GM20431 (cell line): Measurements from ENCODE around the gene NUDT1.

ENCODE experiments used
- in situ Hi-C: fragments of 300-500 bp; cut with MseI, MboI; formaldehyde crosslinking; loops from one replicate; pipeline ENCODE4 v1.15.0; 2020; ENCODE audit warnings: low sequenced_read_pairs; ENCODE audit not compliant: unreplicated experiment

NUDT1 gene

DNA sequence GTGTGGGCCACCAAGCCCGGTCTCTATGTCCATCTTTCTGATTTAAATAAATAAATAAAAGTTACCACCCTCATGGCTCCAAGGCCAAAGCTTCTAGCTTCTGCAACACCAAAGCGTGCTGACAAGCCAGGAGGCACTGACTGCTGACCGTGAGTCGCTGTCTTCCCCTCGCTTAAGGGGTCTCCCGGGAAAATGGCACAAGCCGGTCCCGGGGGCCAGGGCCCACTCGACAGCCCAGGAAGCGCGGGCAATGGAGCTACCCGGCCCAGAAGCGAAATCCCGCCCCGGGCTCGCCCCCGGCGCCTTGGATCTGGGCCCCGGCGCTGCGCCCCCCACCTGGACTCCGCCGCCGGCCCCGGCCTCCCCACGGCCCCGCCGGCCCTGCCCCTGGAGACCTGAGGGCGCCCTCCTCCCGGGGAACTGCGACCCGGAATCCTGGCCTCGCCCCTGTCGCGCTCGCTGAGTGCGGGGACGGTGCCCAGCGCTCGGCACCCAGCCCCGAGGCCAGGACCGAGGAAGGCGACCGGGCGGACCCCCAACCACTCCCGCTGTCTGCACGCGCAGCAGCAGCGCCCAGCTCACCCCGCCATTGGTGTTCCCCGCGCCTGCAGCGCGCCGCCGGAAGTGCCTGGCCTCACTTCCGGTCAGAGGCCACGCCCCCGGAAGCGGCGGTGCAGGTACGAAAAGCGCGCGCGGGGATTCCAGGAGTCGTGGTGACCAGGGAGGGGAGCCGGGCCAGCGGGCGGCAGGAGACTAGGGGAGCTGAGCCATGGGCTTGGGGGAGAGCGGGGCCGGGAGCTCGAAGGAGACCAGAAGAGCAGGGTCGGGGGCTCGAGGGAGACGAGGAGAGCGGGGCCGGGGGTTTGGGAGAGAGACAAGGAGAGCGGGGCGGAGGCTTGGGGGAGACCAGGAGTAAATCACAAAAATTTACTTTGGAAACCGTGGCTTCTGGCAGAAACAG is at the start of gene NUDT1, which contains the start of gene MRM2:
NUDT1 (plus strand) TSS at position 647 of the 961 bp plus-strand sequence. CDS start 2,349 bp downstream, outside the sequence.
MRM2 (minus strand) TSS at position 626 of the 961 bp plus-strand sequence; CDS start at position 590, 36 bp downstream.
- in situ Hi-C loops: loop anchor here (10.0 kb wide), 1 partner anchor 103 kb away; no protein-coding TSS in a partner anchor

- in situ Hi-C loops: no loop called here
Observed at GRCh38 chr7:2192831-2193534, 49.0 kb upstream of the NUDT1 start.

DNA sequence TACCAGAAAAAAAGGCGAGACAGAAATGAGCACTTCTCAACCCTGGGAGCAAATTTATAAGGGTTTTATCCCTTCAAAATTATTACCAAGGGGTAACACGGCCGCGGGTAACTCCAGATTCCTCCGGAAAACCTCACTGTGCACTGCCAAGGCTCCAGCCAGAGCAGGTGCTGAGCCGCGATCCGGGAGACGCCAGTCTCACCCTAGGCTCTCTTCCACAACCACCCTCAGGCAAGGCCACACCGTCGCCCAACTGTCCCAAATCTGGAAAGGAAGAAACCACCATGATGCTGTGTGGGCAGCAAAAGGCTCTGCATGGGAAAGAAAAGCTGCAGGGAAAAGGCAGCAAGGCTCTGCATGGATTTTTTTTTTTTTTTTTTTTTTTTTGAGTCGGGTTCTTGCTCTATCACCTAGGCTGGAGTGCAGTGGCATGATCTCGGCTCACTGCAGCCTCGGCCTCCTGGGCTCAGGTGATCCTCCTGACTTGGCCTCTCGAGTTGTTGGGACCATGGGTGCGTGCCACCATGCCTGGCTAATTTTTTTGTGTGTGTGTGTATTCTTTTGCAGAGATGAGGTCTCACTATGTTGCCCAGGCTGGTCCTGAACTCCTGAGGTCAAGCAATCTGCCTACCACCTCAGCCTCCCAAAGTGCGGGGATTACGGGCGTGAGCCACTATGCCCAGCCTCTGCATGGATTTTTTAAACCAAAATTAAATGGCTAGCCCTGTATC is 48.3 kb upstream of the NUDT1 start:
- in situ Hi-C loops: no loop called here

GRCh38 chr7:2195400-2196246 is 46.4 kb upstream of the NUDT1 start:
- in situ Hi-C loops: no loop called here

GRCh38 chr7:2196381-2197378 is 45.3 kb upstream of the NUDT1 start:
- in situ Hi-C loops: no loop called here

DNA sequence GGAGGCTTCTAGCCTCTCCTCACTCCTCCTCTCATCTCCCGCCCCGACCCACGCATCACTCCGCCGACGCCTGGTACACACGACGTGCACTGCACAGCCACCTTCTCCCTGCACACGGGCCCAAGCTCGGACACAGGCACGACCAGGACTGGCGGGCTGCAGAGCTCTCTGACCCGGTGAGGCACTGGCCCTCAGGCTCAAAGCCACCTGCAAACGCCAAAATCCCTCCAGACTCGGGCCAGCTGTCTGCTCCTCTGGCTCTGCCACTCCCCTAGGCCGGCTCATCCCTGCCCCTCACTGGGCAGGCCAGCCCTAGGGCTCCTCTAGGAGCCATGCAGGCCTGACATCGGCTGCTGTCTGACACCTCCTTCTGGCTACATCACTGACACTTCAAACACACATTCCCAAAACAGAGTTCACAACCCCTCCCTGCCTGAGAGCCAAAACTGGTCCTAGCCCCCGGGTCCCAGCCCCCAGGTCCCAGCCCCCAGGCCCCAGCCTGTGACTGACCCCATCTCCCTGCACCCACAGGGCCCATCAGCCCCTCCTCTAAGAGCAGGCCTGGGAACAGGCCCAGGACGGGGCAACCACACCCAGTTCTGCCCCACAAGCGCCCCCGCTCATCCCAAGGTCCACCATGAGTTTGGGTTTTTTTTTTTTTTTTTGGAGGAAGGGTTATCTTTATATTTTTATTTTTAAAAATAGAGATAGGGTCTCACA is 44.4 kb upstream of the NUDT1 start:
- in situ Hi-C loops: no loop called here

GRCh38 chr7:2198206-2198605 is 43.8 kb upstream of the NUDT1 start:
- in situ Hi-C loops: no loop called here

DNA sequence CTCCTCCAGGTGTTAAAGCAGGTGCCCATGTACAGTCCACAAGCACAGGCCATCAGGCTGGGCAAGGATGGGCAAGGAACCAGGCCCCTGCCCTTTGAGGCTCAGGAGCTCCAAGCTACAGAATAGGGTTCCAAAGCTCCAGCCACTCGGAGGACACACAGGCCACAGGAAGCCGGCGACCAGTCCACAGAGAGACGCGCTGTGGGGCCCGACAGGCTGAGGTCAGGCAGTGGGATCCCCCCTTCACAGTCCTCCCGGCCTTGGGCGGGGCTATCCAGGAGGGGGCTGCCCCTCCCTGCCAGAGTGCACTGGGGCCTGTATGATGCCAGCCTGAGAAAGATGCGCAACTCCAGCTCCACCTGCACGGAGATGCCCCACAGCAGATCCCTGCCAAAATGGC is 43.3 kb upstream of the NUDT1 start:
- in situ Hi-C loops: no loop called here

DNA sequence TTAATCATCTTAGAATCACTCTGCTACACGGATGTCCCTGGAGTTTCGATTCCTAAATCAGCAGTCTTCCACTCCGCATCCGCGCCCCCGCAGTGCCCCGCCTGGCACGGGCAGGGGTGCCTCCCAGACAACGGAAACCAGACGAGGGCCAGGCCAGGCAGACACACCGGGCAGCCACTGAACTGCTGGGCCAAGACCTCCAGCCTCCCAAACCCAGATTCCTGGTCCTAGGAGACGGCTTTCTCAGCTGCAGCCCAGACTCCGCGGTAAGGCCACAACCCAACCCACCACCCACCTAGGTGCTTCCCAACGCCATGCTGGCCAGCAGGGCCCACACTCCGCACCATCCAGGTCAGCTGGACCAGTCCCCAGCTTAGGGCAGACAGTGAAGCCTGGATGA is 42.5 kb upstream of the NUDT1 start:
- in situ Hi-C loops: no loop called here

DNA sequence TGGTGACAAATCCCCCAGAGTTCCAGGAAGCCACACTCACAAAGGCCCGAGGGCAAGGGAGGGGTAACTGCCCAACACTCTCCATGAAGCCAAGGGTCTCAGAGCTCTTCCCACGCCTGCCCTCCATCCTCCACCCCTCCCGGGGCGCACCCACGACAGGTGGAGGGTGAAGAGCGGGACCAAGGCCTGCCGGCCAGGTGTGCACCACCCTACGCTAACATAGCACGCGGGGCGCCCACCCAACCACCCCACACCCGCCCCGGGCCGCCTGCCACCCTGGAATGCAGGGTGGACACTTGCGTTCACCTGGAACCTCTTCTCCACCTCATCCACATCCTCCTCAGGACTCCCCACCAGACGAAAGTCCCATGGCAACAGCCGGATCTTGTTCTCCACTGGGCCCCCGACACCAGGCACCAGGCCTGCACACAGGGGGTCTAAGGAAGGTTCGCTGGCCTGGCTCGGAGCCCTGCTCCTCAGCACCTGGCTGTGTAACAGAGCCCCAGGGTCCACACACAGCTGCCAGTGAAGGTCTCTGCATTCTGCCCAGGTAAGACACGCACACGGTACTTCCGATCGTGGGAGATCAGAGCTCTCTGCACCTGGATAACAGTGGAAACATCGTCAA is 42.0 kb upstream of the NUDT1 start:
- in situ Hi-C loops: loop anchor here (25.0 kb wide), 1 partner anchor 388 kb away; no protein-coding TSS in a partner anchor

- in situ Hi-C loops: loop anchor here (25.0 kb wide), 1 partner anchor 388 kb away; no protein-coding TSS in a partner anchor
Observed at GRCh38 chr7:2200584-2200980, 41.4 kb upstream of the NUDT1 start.

DNA sequence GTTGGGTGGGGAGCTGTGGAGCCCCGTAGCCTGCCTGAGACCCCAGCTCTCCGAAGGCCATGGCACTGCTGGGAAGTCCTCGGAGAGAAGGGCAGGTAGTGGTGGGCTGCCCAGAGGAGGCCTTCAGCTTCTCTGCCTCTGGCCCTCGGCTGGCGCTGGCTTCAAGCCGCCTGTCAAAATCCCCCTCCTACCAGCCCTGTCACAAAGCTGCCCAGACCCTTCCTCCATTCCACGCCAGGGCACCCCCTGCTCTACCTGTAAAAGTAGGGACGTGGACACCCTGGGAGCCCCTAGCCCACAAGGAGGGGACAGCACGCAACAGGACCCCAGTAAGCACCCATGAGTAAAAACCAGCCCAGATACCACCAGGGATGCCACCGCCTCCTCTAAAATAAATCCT is 40.9 kb upstream of the NUDT1 start:
- in situ Hi-C loops: loop anchor here (25.0 kb wide), 1 partner anchor 389 kb away; no protein-coding TSS in a partner anchor

GRCh38 chr7:2201686-2202360 is 40.2 kb upstream of the NUDT1 start:
- in situ Hi-C loops: loop anchor here (25.0 kb wide), 1 partner anchor 390 kb away; no protein-coding TSS in a partner anchor

GRCh38 chr7:2202361-2202761 is 39.7 kb upstream of the NUDT1 start:
- in situ Hi-C loops: loop anchor here (25.0 kb wide), 1 partner anchor 390 kb away; no protein-coding TSS in a partner anchor

GRCh38 chr7:2202901-2203765 is 38.9 kb upstream of the NUDT1 start:
- in situ Hi-C loops: loop anchor here (25.0 kb wide), 1 partner anchor 391 kb away; no protein-coding TSS in a partner anchor
